ACC112 (cell line): Measurements from ENCODE around the gene TYW1.
A peak's percentile ranks its signal among the peaks of the same experiment; 100 is the strongest.
"Not testable (repeated sequence)": the region's sequence is repeated elsewhere in the genome, so short reads cannot be mapped to it uniquely, and the experiment has no call there.

ENCODE experiments used
- H2AFZ ChIP-seq: fragments of 200-600 bp; sonication (generic); one replicate; pipeline ENCODE4 v1.6.0; 2017; ENCODE audit warnings: antibody characterized with exemption, low read length; ENCODE audit not compliant: unreplicated experiment
- H3K27ac ChIP-seq: fragments of 200-600 bp; sonication (generic); 2 replicates; pipeline ENCODE4 v1.5.1; 2014; ENCODE audit warnings: low read depth, mild to moderate bottlenecking, antibody characterized with exemption, low read length, moderate library complexity
- H3K27me3 ChIP-seq: fragments of 200-600 bp; sonication (generic); 2 replicates; pipeline ENCODE4 v1.6.1; 2014; ENCODE audit warnings: mild to moderate bottlenecking, antibody characterized with exemption, low read length, moderate library complexity, mixed read lengths; ENCODE audit not compliant: insufficient read depth
- H3K36me3 ChIP-seq: fragments of 200-600 bp; sonication (generic); 2 replicates; pipeline ENCODE4 v1.6.1; 2016; ENCODE audit warnings: mild to moderate bottlenecking, antibody characterized with exemption, low read length, moderate library complexity, mixed read lengths; ENCODE audit not compliant: insufficient read depth
- H3K4me1 ChIP-seq: fragments of 200-600 bp; sonication (generic); one replicate; pipeline ENCODE4 v1.6.1; 2016; ENCODE audit warnings: low read length, mixed read lengths; ENCODE audit not compliant: insufficient read depth, unreplicated experiment, control insufficient read depth
- H3K4me3 ChIP-seq: fragments of 200-600 bp; sonication (generic); 2 replicates; pipeline ENCODE4 v1.5.1; 2014; ENCODE audit warnings: mild to moderate bottlenecking, low read depth, low read length
- H3K79me2 ChIP-seq: fragments of 200-600 bp; sonication (generic); one replicate; pipeline ENCODE4 v1.6.0; 2016; ENCODE audit warnings: low read length; ENCODE audit not compliant: control insufficient read depth, unreplicated experiment, insufficient read depth

Gene TYW1

GRCh38 chr7:67019562-67020390 lies 23.1 kb downstream of the TYW1 start:
- Histone ChIP-seq H3K27ac (no peak overlapping the region), H2AFZ (no peak overlapping the region), H3K79me2 (no peaks in the 10 kb centered on the region)

GRCh38 chr7:67021260-67021659 lies 24.6 kb downstream of the TYW1 start:
- Histone ChIP-seq H3K27me3 (no peaks in the 10 kb centered on the region), H3K4me1 (no peaks in the 10 kb centered on the region), H3K79me2 (no peaks in the 10 kb centered on the region), H3K4me3 (no peak overlapping the region), H3K27ac (no peak overlapping the region), H2AFZ (no peak overlapping the region), H3K36me3 (no peaks in the 10 kb centered on the region)

More at GRCh38 chr7:67019562-67020390, 23.1 kb downstream of the TYW1 start:
- H3K4me1 ChIP-seq: no peaks in the 10 kb centered on the region
- H3K36me3 ChIP-seq: no peaks in the 10 kb centered on the region
- H3K27me3 ChIP-seq: no peaks in the 10 kb centered on the region
- H3K4me3 ChIP-seq: no peak overlapping the region

DNA sequence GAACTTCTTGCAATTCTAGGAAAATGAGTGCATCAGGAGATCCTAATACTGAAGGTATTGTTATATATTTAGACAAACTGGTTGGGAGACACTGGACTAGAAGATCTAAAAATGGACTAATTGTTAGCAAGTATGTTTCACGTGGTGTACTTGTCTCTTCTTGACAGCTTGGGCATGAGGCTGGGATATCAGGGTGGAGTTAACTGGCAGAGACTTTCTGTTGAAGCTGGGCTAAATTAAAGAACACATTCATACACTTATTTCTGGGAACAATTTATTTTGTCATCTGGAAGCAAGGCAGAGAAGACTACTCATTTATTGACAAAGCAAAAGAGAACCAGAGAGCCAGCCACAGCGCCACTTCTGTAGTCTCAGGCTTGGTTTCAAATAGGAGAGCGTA lies 25.9 kb downstream of the TYW1 start:
- no peaks in the 10 kb centered on the region for H3K4me1 ChIP-seq
- no peaks in the 10 kb centered on the region for H3K27me3 ChIP-seq
- no peak overlapping the region for H2AFZ ChIP-seq
- H3K27ac ChIP-seq: no peak overlapping the region
- H3K4me3 ChIP-seq: no peak overlapping the region
- H3K79me2 ChIP-seq: no peaks in the 10 kb centered on the region
- no peaks in the 10 kb centered on the region for H3K36me3 ChIP-seq

- H3K79me2 ChIP-seq, H3K4me3 ChIP-seq, H3K4me1 ChIP-seq, H3K36me3 ChIP-seq, H3K27me3 ChIP-seq, H2AFZ ChIP-seq: not testable (repeated sequence)
- H3K27ac ChIP-seq: peak overlapping the region; percentile 80
Observed at GRCh38 chr7:67025459-67025858, 28.8 kb downstream of the TYW1 start.

DNA sequence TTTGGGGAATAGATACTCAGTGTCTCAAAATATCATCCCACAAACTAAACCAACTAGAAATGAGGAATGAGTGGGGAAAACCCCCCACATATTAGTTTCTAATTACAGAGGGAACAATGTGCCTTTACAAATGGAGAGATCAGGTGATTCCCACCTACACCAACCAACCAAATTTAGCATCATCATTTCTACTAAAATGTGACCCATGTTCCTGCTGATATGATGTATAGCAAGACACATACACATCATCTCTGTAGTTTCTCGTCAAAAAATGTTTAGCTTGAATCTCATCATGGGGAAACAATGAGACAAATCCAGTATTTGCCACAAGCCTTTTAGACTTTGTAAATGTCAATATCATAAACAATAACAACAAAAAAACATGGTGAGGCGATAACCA lies 35.1 kb downstream of the TYW1 start:
- H3K4me1 ChIP-seq, H3K27me3 ChIP-seq, H3K4me3 ChIP-seq, H2AFZ ChIP-seq, H3K79me2 ChIP-seq, H3K27ac ChIP-seq: not testable (repeated sequence)
- peaks cover 12% of the 10 kb centered on the region for H3K36me3 ChIP-seq

- H3K27me3 ChIP-seq: no peaks in the 10 kb centered on the region
- no peaks in the 10 kb centered on the region for H3K79me2 ChIP-seq
- H3K4me1 ChIP-seq: no peaks in the 10 kb centered on the region
- H3K4me3 ChIP-seq: no peak overlapping the region
- no peak overlapping the region for H2AFZ ChIP-seq
- peaks cover 12% of the 10 kb centered on the region for H3K36me3 ChIP-seq
- H3K27ac ChIP-seq: no peak overlapping the region
Observed at GRCh38 chr7:67033251-67033650, 36.6 kb downstream of the TYW1 start.

DNA sequence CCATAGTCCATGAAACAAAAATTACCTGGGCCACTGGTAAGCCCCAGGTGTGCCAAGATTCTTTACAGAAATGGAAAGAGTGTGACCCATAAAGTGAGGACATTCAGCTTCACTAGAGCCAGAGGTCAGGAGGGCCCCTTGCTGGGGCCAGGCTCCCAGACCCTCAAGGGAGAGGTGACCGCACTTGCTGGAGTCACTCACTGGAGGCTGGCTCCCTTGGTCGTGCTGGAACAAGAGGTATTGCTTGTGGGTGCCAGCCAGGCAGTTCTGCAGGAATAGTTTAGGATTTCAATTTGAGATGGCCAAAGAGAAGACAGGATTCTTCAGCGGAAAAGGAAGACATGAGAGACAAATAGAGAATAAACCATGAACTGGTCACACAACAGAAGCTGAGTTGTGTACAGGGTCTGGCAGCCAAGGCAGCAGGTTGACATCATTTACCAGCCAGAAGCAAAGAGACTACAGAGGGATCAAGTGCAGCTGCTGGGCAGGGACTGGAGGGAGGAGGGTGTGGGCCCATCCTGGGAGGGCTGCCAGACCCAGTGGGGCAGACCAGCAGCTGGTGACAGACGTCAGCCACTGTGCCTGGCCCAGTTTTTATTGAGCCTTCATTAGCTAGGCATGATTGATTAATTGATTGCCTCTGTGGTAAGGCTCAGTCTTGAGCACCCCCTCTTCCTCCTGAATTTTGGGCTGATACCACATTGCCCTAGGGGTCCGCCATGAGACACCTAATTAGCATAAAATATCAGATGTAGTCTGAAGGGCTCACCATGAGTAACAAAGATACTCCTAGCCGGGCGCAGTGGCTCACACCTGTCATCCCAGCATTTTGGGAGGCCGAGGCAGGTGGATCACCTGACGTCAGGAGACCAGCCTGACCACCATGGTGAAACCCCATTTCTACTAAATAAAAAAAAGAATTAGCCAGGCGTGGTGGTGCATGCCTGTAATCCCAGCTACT lies 40.1 kb downstream of the TYW1 start:
- not testable (repeated sequence) for H3K79me2 ChIP-seq, H2AFZ ChIP-seq, H3K27ac ChIP-seq, H3K4me1 ChIP-seq, H3K36me3 ChIP-seq, H3K27me3 ChIP-seq, H3K4me3 ChIP-seq

DNA sequence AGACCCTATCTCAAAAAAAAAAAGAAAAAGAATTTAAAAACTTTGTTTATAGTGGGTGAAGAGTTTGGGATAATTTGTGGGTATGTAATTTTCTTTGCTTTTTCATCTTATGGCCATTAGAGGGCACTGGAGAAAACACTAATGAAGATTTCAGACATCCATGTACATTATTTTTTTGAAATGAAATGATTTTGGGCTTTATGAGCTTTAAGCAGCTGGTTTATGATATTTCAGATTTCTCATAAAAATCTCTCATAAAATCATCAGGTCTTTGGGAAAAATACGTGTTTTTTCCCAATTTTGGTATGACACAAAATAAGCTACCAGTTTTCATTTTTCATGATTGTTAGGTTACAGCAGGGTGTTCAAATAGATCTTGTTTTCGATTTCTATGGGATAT lies 44.2 kb downstream of the TYW1 start:
- not testable (repeated sequence) for H3K4me3 ChIP-seq, H3K79me2 ChIP-seq, H3K27me3 ChIP-seq, H2AFZ ChIP-seq, H3K36me3 ChIP-seq
- peaks cover 19% of the 10 kb centered on the region for H3K4me1 ChIP-seq
- peak overlapping the region; percentile 64 for H3K27ac ChIP-seq

- not testable (repeated sequence) for H3K79me2 ChIP-seq, H3K27me3 ChIP-seq, H3K4me3 ChIP-seq, H2AFZ ChIP-seq, H3K36me3 ChIP-seq
- H3K27ac ChIP-seq: peak overlapping the region; percentile 59
- H3K4me1 ChIP-seq: peaks cover 19% of the 10 kb centered on the region
Observed at GRCh38 chr7:67042781-67043558, 46.3 kb downstream of the TYW1 start.

DNA sequence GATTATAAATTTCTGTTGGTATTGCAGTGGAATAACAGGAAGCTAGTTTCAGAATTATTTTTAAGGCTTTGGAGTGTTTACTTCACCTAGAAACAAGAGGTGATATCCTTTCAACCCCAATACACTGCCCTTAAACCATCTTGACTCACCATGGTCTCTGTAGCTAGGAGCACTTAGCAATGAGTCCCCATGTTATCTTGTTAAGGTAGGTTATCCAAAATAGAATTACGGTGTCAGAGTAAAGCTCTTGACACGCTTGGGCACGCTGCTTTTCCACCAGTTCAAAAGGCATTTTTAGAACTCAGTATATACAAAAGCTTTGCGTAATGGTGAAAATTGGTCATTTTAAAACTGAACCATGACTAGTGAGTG lies 46.9 kb downstream of the TYW1 start:
- H3K4me3 ChIP-seq, H2AFZ ChIP-seq, H3K36me3 ChIP-seq, H3K79me2 ChIP-seq, H3K27me3 ChIP-seq: not testable (repeated sequence)
- peaks cover 19% of the 10 kb centered on the region for H3K4me1 ChIP-seq
- peak overlapping the region; percentile 59 for H3K27ac ChIP-seq
